ENCODE data around the gene NUP107. TPM values are rescaled to one million over a fixed set of nuclear protein-coding genes. Genes with fewer than 3 reads are reported as not detected.
A peak's percentile ranks its signal among the peaks of the same experiment; 100 is the strongest.
"Not testable (repeated sequence)": the region's sequence is repeated elsewhere in the genome, so short reads cannot be mapped to it uniquely, and the experiment has no call there.

The NUP107 gene
- total RNA-seq: 70.7 and 118 TPM in 2 replicates

DNA sequence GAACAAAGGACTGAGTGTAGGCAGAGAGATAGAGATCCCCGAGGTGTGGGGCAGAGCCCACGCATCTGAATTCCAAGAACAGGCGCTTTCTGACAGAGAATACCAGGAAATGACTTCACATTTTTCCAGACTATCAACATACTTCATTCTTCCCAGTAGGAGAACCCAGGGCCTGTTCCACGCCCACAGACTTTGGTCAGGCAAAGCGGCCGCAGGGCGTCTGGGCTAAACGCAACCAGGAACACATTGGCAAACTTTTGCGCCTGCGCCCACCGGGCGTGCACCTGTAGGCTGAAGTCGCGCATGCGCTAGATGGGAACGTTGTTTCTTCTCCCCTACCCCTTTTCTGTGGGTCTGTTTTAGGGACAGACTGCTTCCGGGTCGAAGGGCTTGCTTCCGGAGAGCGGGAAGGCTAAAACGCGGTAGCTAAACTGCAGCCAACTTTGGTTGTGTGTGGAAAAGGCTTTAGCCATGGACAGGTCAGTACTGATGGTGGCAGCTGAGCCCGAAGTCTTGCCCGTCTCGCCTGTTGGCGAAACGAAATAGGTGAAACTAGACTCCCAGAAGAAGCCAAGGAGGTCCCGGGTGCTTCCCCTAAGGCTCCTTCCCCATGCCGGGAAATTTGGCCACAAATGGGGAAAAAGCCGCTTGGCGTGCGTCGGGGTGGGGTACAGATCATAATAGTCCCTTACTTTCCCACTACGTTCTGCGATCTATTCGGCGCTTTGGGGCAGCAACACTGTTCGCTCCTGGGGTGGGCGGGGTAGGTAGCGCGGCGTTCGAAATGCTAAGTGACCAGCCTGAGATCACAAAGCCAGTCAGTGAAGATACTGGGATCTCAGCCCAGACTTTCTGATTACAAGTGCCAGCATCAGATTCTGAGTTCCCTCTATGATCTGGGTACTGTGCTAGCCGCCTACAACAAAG, at the start of gene NUP107:
Gene NUP107, plus strand, starts transcription at position 384 of the 927 bp plus-strand sequence. Its CDS starts 88 bp downstream, at position 472.
- peak; percentile 97 for DNase-seq (ENCODE audit: low read depth, low spot score)

DNA sequence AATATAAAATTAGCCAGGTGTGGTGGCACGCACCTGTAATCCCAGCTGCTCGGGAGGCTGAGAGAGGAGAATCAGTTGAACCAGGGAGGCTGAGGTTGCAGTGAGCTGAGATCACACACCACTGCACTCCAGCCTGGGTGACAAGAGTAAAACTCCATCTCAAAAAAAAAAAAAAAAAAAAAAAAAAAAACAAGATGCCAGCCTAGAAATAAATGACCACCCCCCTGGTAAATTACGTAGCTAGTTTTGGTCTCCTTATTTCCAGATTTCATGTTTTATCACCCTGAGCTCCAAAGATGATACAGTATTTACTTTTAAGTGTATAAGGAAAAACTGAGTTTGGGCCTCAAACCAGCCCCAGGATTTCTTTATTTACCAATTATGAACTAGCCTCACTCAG, 49.3 kb upstream of the NUP107 start:
- not testable (repeated sequence) for DNase-seq (ENCODE audit: low read depth, low spot score)

DNA sequence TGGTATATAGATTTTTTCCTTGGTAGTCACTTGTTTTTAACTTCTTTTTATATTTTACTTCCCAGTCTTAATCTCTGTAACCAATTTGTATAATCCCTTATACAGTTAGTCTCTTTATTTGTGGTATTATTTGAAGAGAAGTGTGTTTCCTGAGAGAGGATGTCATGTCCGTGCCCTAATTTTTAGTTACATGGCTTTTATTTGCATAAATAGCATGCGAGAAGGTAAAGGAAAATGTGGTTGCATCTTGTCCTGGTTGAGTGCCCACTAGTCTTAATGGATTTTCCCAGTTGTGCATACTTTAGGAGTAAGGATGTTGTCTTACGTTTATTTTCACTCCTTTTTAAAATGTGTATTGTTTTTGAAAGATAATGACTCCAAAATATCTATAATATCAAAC, 48.6 kb upstream of the NUP107 start:
- DNase-seq (ENCODE audit: low read depth, low spot score): no peak

DNA sequence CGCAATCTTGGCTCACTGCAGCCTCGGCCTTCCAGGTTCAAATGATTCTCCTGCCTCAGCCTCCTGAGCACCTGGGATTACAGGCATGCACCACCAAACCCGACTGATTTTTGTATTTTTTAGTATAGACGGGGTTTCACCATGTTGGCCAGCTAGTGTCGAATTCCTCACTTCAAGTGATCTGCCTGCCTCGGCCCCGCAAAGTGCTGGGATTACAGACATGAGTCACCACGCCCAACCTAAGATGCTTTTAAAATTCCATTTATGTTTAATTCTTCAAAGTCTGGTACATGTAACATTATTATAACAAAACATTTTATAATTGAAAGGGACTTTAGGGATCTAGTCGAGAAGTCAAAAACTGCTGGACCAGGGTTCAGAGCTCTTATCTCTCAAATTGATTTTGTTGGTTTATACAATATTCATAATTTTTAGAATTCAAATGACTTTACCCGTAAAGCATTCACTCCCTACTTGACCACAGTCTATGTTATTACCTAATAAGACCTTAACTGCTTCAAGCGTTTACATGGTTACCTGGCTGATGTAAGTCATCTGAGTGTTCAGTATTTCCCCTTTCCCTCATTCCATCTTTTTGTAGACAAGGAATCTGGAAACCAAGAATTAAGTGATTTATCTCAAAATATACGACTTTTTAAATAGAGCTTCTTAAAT, 47.9 kb upstream of the NUP107 start:
- DNase-seq (ENCODE audit: low read depth, low spot score): no peak

DNA sequence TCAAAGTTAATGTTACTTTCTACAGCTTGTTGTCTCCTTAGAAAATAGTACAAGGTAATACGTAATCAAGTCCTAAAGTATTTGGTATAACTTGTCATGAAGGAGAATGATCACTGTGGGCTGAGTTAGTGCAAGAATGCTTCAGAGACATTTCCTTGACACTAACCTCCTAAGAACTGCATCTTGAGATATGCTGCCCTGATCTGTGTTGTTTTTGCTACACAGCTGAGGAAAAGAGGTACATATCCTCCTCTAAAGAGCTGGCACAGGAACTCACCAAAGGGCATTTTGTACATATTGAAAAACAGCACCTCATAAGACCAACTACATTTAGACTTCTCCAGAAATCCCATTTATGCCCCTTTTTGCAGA, 47.4 kb upstream of the NUP107 start:
- DNase-seq (ENCODE audit: low read depth, low spot score): no peak

DNA sequence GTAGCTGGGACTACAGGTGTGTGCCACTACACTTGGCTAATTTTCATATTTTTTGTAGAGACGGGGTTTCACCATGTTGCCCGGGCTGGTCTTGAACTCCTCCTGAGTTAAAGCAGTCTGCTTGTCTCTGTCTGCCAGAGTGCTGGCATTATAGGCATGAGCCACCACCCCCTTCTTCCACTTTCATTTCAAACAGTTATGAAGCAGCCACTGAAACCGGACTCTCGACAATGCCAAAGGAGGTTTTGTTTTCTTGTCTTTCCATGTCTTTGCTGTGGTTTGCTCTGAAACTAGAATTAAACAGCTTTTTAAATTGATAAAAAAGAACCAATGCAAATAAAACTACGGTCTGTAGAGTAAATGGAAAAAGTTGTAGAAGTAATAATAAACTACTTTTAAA, 45.6 kb upstream of the NUP107 start:
- no peak for DNase-seq (ENCODE audit: low read depth, low spot score)

DNA sequence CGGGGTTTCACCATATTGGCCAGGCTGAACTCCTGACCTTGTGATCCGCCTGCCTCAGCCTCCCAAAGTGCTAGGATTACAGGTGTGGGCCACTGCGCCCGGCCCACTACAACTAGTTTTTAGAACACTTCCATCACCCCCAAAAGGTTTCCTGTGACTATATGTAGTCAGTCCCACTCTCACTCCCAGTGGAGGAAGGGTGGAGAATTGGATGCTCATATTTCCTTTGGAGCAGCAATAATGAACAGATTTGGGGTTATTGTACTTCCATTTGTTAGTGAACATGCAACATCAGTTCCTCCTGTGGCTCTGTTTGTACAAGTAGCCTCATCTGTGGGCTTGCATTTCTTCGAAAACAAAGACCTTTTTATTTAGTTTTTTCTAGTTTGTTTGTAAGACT, 40.3 kb upstream of the NUP107 start:
- DNase-seq (ENCODE audit: low read depth, low spot score): no peak

DNA sequence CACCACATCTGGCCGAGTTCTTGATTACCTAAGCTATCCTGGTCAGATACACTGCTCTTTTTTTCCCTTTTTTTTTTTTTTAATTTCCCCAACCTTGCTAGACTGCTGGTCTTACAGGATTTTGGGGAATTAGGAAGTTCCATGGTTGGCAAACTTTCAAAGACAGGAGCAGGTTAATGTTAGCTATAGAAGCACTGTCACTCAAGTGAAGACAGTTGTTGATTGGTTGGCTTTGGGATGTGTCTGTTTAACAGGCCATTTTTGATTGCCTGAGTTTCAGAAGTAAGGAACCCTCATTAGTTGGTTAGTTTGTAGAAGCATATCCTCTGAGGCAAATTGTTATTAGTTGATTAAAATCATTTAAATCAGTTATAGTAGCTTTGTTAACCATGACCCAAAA, 39.3 kb upstream of the NUP107 start:
- no peak for DNase-seq (ENCODE audit: low read depth, low spot score)

DNA sequence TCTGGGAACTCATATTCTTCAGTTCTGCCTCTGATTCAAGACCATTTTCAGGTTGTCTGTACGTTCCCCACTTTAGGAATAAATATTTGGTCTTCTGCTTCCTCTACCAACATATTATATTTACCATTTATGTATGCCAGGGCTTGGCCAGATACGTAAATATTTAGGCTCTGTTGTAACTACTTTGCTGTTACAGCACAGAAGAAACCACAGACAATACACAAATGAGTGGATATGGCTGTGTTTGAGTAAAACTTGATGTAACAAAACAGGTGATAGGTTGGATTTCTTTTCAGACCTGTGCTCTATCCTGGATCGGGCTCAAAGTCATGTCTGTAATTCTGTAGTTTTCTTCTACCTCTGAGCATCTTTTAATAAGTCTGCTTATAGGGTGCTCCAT, 38.6 kb upstream of the NUP107 start:
- DNase-seq (ENCODE audit: low read depth, low spot score): no peak

DNA sequence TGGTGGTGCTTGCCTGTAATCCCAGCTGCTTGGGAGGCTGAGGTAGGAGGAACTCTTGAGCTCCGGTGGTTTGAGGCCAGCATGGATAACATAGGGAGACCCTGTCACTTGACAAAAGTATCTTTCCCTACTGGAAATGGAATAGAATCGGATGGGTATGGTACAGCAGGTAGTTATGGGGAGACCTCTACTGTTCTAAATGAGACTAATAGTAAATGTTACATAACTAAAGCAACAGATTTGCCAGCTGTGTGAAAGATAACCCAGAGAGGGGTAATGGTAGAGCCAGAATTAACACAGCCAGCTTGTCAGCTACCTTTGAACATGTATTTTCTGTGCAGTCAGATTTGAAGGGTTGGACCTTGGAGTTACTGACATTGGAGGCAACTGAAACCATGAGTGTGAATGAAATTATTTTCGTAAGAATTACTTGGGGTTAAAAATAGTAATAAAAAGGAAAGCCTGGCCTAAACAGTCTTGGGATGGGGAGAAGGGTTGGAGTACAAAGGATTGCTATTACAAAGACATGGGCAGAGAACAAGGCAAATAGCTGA, 21.7 kb upstream of the NUP107 start:
- DNase-seq (ENCODE audit: low read depth, low spot score): no peak

DNA sequence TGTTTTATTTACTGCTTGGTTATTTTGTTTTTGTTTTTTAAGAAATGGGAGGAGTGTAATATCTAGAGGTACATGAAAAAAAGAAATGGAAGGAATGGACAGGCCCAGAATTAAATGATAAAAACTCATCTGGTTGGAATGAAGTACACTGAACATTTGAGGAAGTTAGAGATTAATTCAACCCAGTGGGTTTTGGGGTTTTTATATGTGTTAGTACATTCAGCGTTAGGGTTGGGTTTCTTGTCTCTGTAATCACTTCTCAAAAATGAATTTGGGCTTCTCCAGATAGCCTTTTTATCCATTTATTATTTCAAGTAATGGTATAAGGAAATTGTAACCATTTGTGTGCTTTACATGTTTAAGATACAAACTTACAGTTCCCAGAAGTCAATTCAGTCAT, 19.5 kb upstream of the NUP107 start:
- no peak for DNase-seq (ENCODE audit: low read depth, low spot score)

DNA sequence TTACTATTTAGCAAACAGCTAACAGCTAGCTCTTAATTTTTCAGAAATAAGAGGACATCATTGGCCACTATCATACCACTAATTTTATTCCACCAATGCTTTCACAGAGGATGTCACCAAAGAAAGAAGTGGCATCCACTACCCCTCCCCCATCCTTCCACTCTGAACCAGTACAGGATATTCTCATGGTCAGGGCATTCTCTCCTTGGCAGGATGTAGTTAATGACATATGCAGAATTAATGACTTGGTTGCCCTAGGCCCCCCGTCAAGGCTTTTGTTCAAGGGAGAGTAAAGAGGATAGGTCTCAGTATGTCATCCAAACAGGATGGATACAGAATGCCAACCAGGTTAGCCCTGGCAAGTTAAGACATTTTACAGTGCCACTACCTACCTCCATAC, 18.9 kb upstream of the NUP107 start:
- no peak for DNase-seq (ENCODE audit: low read depth, low spot score)

DNA sequence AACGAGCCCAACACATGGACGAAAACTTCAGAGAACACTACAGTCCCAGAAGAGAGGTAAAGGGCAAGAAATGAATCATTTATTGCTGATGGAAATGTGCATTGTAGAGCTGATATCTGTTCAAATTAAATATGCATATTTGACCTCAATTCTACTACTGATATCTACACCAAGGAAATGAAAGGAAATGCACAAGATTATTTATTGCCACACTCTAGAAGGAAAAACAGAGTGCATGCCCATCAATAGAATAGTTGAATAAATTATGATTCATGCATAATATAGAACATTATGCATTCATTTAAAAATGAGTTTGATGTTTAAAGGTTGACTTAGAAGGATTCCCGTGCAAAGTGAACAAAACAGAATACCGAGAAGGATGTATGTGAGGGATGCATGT, 15.6 kb upstream of the NUP107 start:
- DNase-seq (ENCODE audit: low read depth, low spot score): no peak

DNA sequence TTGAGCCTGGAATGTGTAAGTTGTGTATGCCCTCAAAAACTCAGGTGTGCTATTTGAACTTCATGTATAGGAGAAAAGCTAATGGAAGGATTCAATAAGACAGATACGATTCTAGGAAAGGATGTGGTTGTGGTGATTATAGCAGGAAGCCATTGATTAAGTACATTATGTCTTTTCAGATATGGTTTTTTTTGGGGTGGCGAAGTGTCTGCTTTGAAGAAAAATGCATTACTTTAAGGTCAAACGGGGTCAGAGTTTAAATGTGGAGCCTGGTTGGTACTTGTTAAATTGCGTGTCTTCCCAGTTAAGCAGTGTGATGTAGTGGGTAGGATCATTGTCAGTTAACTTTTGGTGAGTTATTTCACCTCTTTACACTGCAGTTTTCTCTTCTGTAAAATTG, 13.0 kb upstream of the NUP107 start:
- DNase-seq (ENCODE audit: low read depth, low spot score): no peak

DNA sequence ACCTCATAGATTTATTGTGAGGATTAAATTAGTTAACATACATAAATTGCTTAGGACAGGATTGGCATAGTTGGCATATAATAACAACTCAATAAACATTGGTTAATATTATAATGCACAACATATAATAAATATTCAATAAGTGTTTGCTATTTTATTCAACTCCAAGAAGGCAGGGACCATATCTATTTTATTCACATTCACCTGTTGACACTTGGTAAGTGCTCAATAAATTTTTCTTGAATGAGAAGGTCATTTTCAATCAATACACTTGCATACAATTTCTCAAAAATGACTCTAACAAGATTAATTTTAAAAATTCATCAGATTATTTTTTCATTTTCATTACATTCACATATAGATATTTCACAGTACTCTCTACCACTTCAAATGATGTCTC, 12.4 kb upstream of the NUP107 start:
- no peak for DNase-seq (ENCODE audit: low read depth, low spot score)

DNA sequence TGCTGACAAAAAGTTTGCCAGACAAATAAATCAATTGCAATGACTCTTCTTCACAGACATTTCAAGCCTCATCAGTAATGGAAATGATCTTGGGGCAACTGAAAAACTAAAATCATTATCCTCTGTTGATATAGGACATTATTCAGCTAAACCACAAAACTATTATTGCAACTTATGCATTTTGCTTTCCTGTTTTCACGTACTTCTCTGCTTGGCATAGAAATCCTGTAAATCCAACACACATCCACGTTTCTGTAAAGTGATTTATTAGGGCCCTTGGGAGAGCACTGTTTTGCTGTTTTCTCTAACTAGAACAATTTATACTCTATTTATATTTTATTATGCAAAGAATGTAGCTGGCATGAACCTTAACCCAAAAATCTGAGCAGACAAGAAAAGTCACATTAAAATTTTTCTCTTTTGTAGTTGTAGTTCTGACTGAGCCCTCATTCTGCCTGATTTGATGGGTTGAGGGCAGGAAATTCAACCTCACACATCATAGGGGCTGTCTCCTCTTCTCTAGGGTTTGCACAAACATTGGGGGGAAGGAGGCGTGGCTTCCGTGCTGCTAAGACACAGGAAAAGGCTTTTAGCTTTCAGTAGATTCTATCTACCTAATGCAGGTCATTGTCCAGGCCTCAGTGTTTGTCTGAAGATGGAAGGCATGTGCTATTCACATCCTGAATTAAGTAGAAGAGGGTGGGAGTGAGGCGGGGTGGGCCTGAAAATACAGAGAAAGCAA, 11.5 kb upstream of the NUP107 start:
- no peak for DNase-seq (ENCODE audit: low read depth, low spot score)

DNA sequence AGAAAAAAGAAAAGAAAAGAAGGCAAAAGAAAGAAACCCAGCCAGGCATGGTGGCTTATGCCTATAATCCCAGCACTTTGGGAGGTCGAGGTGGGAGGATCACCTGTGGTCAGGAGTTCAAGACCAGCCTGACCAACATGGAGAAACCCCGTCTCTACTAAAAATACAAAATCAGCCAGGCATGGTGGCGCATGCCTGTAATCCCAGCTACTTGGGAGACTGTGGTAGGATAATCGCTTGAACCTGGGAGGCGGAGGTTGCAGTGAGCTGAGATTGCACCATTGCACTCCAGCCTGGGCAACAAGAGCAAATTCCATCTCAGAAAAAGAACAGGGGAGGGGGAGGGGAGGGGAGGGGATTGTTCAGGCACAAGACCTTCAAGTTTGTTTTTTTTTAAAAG, 9.9 kb upstream of the NUP107 start:
- not testable (repeated sequence) for DNase-seq (ENCODE audit: low read depth, low spot score)

DNA sequence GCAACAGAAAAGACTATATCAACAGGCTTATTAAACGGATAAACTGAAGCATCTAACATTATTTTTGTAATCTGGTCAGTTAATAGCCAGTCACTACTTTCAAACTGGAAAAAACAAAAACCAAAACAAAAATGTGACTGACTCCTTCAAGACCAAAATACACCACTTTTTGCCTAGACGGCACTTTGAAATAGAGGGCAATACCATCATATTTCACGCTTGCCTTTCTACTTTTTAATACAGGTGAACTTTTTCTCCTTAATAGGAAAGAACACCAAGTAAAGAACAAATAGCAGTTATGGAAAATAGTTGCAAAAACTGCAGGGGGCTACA, 550 bp upstream of the NUP107 start:
- no peak for DNase-seq (ENCODE audit: low read depth, low spot score)

DNA sequence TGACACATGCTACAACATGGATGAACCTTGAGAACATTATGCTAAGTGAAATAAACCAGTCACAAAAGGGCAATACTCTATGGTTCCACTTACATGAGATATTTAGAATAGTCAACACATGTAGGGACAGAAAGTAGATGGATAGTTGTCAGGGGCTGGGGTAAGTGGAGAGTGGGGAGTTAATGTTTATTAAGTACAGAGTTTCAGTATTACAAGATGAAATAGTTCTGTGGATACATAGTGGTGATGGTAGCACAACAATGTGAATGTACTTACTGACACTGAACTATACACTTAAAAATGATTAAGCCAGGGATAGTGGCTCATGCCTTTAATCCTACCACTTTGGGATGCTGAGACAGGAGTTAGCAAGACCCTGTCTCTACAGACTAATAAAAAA, 8.7 kb downstream of the NUP107 start:
- no peak for DNase-seq (ENCODE audit: low read depth, low spot score)

DNA sequence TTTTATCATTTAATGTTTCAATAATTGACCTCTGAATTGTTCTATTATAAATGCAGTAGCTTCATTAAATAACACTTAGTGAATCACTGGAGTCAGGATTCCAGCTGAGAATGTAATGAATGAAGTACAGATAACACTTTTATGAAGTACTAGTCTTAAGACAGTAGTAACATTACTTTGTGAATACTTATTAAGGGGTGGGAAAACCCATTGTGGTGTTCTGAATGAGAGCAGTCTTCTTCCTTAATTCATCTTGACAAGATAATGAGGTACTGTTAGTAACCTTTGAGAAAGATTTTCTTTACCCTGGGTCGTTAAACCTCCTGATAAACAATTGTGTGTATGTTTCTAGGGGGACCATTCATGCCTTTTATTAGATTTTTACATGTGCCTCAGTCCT, 12.7 kb downstream of the NUP107 start:
- no peak for DNase-seq (ENCODE audit: low read depth, low spot score)

DNA sequence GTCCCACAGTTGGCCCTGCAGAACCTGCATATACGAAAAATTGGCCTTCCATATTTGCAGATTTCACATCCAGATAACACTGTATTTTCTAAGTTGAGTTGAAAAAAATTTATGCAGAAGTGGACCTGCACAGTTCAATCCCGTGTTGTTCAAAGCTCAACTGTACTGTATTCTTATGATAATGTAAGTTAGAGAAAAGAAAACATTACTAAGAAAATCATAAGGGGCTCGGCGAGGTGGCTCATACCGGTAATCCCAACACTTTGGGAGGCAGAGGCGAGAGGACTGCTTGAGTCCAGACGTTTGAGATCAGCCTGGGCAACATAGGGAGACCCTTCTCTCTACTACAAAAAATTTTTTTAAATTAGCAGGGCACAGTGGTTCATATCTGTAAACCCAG, 41.0 kb downstream of the NUP107 start:
- no peak for DNase-seq (ENCODE audit: low read depth, low spot score)

DNA sequence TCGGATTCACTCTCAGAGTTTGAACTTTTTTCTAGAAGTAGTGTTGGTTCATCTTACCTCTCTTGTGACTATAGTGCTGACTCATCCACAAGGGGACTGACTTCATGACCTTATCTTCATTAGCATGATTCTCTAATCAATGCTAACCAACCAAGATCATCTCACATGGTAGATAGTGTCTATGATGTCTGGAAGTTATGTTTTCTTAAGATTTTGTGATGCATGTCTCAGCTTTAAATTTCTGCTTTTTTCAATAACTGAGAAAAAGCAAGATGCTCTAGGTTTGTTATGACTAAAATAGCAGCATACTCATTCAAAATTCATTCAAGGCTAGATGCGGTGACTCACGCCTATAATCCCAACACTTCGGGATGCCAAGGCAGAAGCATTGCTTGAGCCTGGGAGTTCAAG, 46.9 kb downstream of the NUP107 start:
- DNase-seq (ENCODE audit: low read depth, low spot score): no peak

All from pulmonary artery endothelial cell (primary cell).